GF-D8 (cell line): ENCODE measurements around the gene ADAM15.

ENCODE experiments used
- DNase-seq: peaks from one replicate; lab custom pipeline; 2025; lab: John Stamatoyannopoulos, UW

ADAM15 gene

GRCh38 chr1:155050560-155051341, at the start of gene ADAM15:
TSS of gene ADAM15 (plus strand) at chr1:155051316. CDS start at chr1:155051387, 71 bp downstream.
- DNase-seq = peak; percentile 57

- DNase-seq = no peak
Observed at GRCh38 chr1:155001425-155001674, 49.8 kb upstream of the ADAM15 start.

- peak; percentile 94 for DNase-seq
Observed at GRCh38 chr1:155001675-155002463, 49.2 kb upstream of the ADAM15 start.

- DNase-seq = no peak
Observed at GRCh38 chr1:155002464-155003226, 48.5 kb upstream of the ADAM15 start, which contains the start of gene ZBTB7B. TSS of gene ZBTB7B (plus strand) at chr1:155002802. CDS start at chr1:155014661, 11,859 bp downstream.

- no peak for DNase-seq
Observed at GRCh38 chr1:155003227-155003765, 47.8 kb upstream of the ADAM15 start.

GRCh38 chr1:155003766-155004351, 47.3 kb upstream of the ADAM15 start:
- no peak for DNase-seq

- no peak for DNase-seq
Observed at GRCh38 chr1:155004352-155005075, 46.6 kb upstream of the ADAM15 start.

- DNase-seq = no peak
Observed at GRCh38 chr1:155005076-155006011, 45.8 kb upstream of the ADAM15 start.

GRCh38 chr1:155006601-155007101, 44.5 kb upstream of the ADAM15 start:
- peak; percentile 76 for DNase-seq

- no peak for DNase-seq
Observed at GRCh38 chr1:155007251-155007828, 43.8 kb upstream of the ADAM15 start.

GRCh38 chr1:155008015-155008941, 42.8 kb upstream of the ADAM15 start:
- peak; percentile 17 for DNase-seq

GRCh38 chr1:155009221-155009711, 41.9 kb upstream of the ADAM15 start:
- no peak for DNase-seq

- DNase-seq = no peak
Observed at GRCh38 chr1:155009742-155010141, 41.4 kb upstream of the ADAM15 start.

- DNase-seq = no peak
Observed at GRCh38 chr1:155010211-155010918, 40.8 kb upstream of the ADAM15 start.

GRCh38 chr1:155011004-155011416, 40.1 kb upstream of the ADAM15 start:
- no peak for DNase-seq

GRCh38 chr1:155011437-155012025, 39.6 kb upstream of the ADAM15 start:
- DNase-seq = no peak

GRCh38 chr1:155012026-155012546, 39.0 kb upstream of the ADAM15 start:
- peak; percentile 57 for DNase-seq
